Spleen (tissue), 11 donors: ENCODE data around the gene CFAP74. TPM values are rescaled to one million over a fixed set of nuclear protein-coding genes. Genes with fewer than 3 reads are reported as not detected.

Experiments
- DNase-seq: peaks from one replicate; pipeline ENCODE4 v3.0.0-alpha.2; 2020
- H3K27ac ChIP-seq, 8 donors: fragments of 200-600 bp; sonication (generic) in 7 of 8; 1 replicate in 4 of 8; 2 replicates in 4 of 8; pipeline versions ENCODE4 v1.5.0 to v1.8.0; 2016 to 2021; ENCODE audit warnings: inconsistent platforms in 4 of 8, mild to moderate bottlenecking in 4 of 8, moderate library complexity in 1 of 8
- H3K27me3 ChIP-seq, 7 donors: fragments of 200-600 bp; sonication (generic) in 6 of 7; replicated peaks in 1 of 7; 1 replicate in 4 of 7; 2 replicates in 3 of 7; pipeline versions ENCODE4 v1.5.0 to v1.8.0; 2016 to 2021; ENCODE audit warnings: inconsistent platforms in 3 of 7, mild to moderate bottlenecking in 1 of 7
- H3K36me3 ChIP-seq, 6 donors: fragments of 200-600 bp; sonication (generic) in 5 of 6; 1 replicate in 4 of 6; 2 replicates in 2 of 6; pipeline versions ENCODE4 v1.5.0 to v1.8.0; 2016 to 2021; ENCODE audit warnings: inconsistent platforms in 2 of 6
- H3K4me1 ChIP-seq, 6 donors: fragments of 200-600 bp; sonication (generic) in 5 of 6; 1 replicate in 3 of 6; 2 replicates in 3 of 6; pipeline versions ENCODE4 v1.5.0 to v1.8.0; 2016 to 2021; ENCODE audit warnings: inconsistent platforms in 3 of 6
- H3K4me3 ChIP-seq, 8 donors: fragments of 200-600 bp; sonication (generic) in 7 of 8; 1 replicate in 4 of 8; 2 replicates in 4 of 8; pipeline versions ENCODE4 v1.5.0 to v1.8.0; 2016 to 2021; ENCODE audit warnings: inconsistent platforms in 4 of 8, mild to moderate bottlenecking in 4 of 8, moderate library complexity in 2 of 8
- H3K9me3 ChIP-seq, 8 donors: fragments of 200-600 bp; sonication (generic) in 7 of 8; 1 replicate in 4 of 8; 2 replicates in 4 of 8; pipeline versions ENCODE4 v1.5.0 to v1.8.0; 2016 to 2021; ENCODE audit warnings: inconsistent platforms in 4 of 8
- CTCF ChIP-seq, 11 experiments: fragments of 200-600 bp in 7 of 11; fragments of 450-650 bp in 4 of 11; sonication (generic) in 4 of 11; IDR thresholded peaks in 8 of 11; conservative IDR thresholded peaks in 3 of 11; 1 replicate in 7 of 11; 2 replicates in 4 of 11; pipeline versions ENCODE4 v1.4.0 to v1.8.0; 2016 to 2021; ENCODE audit warnings: antibody characterized with exemption in 11 of 11, inconsistent platforms in 4 of 11, mild to moderate bottlenecking in 1 of 11
- POLR2A ChIP-seq, 3 donors: fragments of 450-650 bp; IDR thresholded peaks; one replicate each; pipeline ENCODE4 v1.5.1; 2017; ENCODE audit warnings: antibody characterized with exemption in 3 of 3, mild to moderate bottlenecking in 1 of 3
- POLR2AphosphoS5 ChIP-seq, 3 donors: sonication (generic); formaldehyde crosslinking; IDR thresholded peaks; one replicate each; pipeline ENCODE4 v1.5.1; 2017; ENCODE audit warnings: antibody characterized with exemption in 3 of 3
- WGBS, 5 donors: extraction: QIAGEN DNeasy Blood & Tissue Kit in 3 of 5; methylation state at CpG; one replicate each; pipeline versions ENCODE4 v1.1.5 to v1.1.7; 2013 to 2018; 5-methylcytosine and 5-hydroxymethylcytosine counted together
- intact Hi-C: fragments of 100-400 bp; cut with DNase I; formaldehyde crosslinking; loops from one replicate; pipeline ENCODE4 v1.15.0; 2023; ENCODE audit warnings: low total_unique reads
- polyA plus RNA-seq, 3 donors: library from polyadenylated mRNA; stranded (reverse); fragments of 200-250 nt; gene quantifications; one replicate each; pipeline ENCODE4 v1.2.1, GENCODE V29; 2013
- total RNA-seq, 7 donors: library from RNA; depleted of rRNA in 3 of 7; stranded (reverse); fragments of >200 nt in 3 of 7; fragmentation: NEBNext Ultra II Directional in 4 of 7; extraction: Animal tissue kit (Norgen Biotek cat#: 25700) in 4 of 7; gene quantifications; one replicate each; pipeline versions ENCODE4 v1.1.0 to v1.2.1, GENCODE V29; 2016 to 2021
- donor health status: healthy with polysubstance abuse.
- donor health status: DM: no; HTN: no; CAD: no; lungs with moderate emphysema.
- donor health status: DM: no; HTN: no; CAD: no.
- donor health status: Bipolar disorder and iron deficiency.
- donor health status: healthy.
- donor health status: DM: no; HTN: no; CAD: no.
- donor health status: DM: yes; HTN: yes; CAD: no.

Gene CFAP74
- total and polyA plus RNA-seq, 10 donors: 0.03 to 0.32 (median 0.14) TPM; not detected in 4

GRCh38 chr1:1965546-1965945 lies 38.0 kb downstream of the CFAP74 start:
- Histone ChIP-seq H3K4me1 (no peaks in the 10 kb centered on the region), H3K9me3 (no peaks in the 10 kb centered on the region), H3K27ac (no peak overlapping the region), H3K36me3 (no peaks in the 10 kb centered on the region), H3K27me3 (peaks cover 0 to 67% (median 9%) of the 10 kb centered on the region in 7 donors), H3K4me3 (no peak overlapping the region)
- no peak for TF ChIP-seq CTCF (IDR thresholded peaks at IDR 0.05 in 8 of 11, conservative IDR thresholded peaks at IDR 0.05 in 3 of 11)
- no peak for TF ChIP-seq POLR2AphosphoS5 (IDR thresholded peaks at IDR 0.05)
- TF ChIP-seq POLR2A (IDR thresholded peaks at IDR 0.05): no peak
- intact Hi-C loops: no loop called here
- no peak for DNase-seq
- 77 to 90% (median 79%) methylated on average over 9 to 10 of the region's 10 CpGs; no CpG with 5 or more reads in 1 of the 5 donors for WGBS, 5 donors

GRCh38 chr1:1964811-1965210 lies 38.8 kb downstream of the CFAP74 start:
- WGBS, 5 donors: 83 to 84% (median 83%) methylated on average over 18 to 25 of the region's 25 CpGs

GRCh38 chr1:1963570-1963969 lies 40.0 kb downstream of the CFAP74 start:
- H3K27me3 ChIP-seq: peaks cover 0 to 82% (median 9%) of the 10 kb centered on the region in 7 donors
- TF ChIP-seq POLR2A (IDR thresholded peaks at IDR 0.05) (no peak), POLR2AphosphoS5 (IDR thresholded peaks at IDR 0.05) (no peak), CTCF (IDR thresholded peaks at IDR 0.05 in 8 of 11, conservative IDR thresholded peaks at IDR 0.05 in 3 of 11) (no peak)
- intact Hi-C loops: no loop called here
- no peaks in the 10 kb centered on the region for H3K9me3 ChIP-seq
- peaks cover 0 to 11% (median 5%) of the 10 kb centered on the region in 6 donors for H3K4me1 ChIP-seq
- H3K4me3 ChIP-seq: no peak overlapping the region
- 86 to 94% (median 88%) methylated on average over 17 of the region's 17 CpGs for WGBS, 5 donors
- DNase-seq: no peak
- no peaks in the 10 kb centered on the region for H3K36me3 ChIP-seq
- no peak overlapping the region for H3K27ac ChIP-seq

More at GRCh38 chr1:1964811-1965210, 38.8 kb downstream of the CFAP74 start:
- Histone ChIP-seq H3K4me3 (no peak overlapping the region), H3K27ac (no peak overlapping the region), H3K36me3 (no peaks in the 10 kb centered on the region), H3K4me1 (peaks cover 0 to 6% (median 3%) of the 10 kb centered on the region in 6 donors), H3K9me3 (no peaks in the 10 kb centered on the region), H3K27me3 (peaks cover 0 to 74% (median 9%) of the 10 kb centered on the region in 7 donors)
- no peak for DNase-seq
- TF ChIP-seq CTCF (IDR thresholded peaks at IDR 0.05 in 8 of 11, conservative IDR thresholded peaks at IDR 0.05 in 3 of 11) (no peak), POLR2A (IDR thresholded peaks at IDR 0.05) (no peak), POLR2AphosphoS5 (IDR thresholded peaks at IDR 0.05) (no peak)
- intact Hi-C loops: no loop called here

DNA sequence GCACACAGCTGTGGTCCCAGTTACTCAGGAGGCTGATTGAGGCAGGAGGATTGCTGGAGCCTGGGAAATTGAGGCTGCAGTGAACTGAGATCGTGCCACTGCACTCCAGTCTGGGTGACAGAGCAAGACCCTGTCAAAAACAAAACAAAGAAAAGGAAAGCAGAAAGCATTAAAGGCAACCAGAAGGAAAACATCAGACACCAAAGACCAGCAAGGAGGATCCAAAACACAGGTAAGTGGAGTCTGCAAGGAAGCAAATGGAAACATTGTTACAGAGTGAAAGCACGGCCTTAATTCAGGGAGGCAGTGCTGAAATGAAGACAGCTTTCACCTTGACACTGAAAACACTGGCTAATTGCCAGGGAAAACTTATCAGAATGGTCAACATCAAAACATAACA lies 40.8 kb downstream of the CFAP74 start:
- peaks cover 0 to 11% (median 5%) of the 10 kb centered on the region in 6 donors for H3K4me1 ChIP-seq
- WGBS, 5 donors: 65 to 78% (median 74%) methylated on average over 2 of the region's 2 CpGs
- H3K36me3 ChIP-seq: no peaks in the 10 kb centered on the region
- DNase-seq: no peak
- H3K27me3 ChIP-seq: peaks cover 0 to 84% (median 9%) of the 10 kb centered on the region in 7 donors
- no peak for TF ChIP-seq POLR2AphosphoS5 (IDR thresholded peaks at IDR 0.05)
- TF ChIP-seq POLR2A (IDR thresholded peaks at IDR 0.05): no peak
- TF ChIP-seq CTCF (IDR thresholded peaks at IDR 0.05 in 8 of 11, conservative IDR thresholded peaks at IDR 0.05 in 3 of 11): no peak
- intact Hi-C loops: no loop called here
- H3K27ac ChIP-seq: no peak overlapping the region
- H3K9me3 ChIP-seq: no peaks in the 10 kb centered on the region
- H3K4me3 ChIP-seq: no peak overlapping the region
